Measurements from ENCODE around the gene PLCL1.

GRCh38 chr2:197920592-197921201, 116.3 kb downstream of the PLCL1 start:
- TF ChIP-seq POLR2AphosphoS5 (IDR thresholded peaks at IDR 0.05; ENCODE audit: borderline replicate concordance, low read depth, low read length) (no peak), EZH2 (IDR thresholded peaks at IDR 0.05) (no peak), FOXP2 (optimal IDR thresholded peaks at IDR 0.05; ENCODE audit: control extremely low read depth, extremely low read length, insufficient read depth) (no peak)

All from SK-N-MC (cell line).